Gastrocnemius medialis (tissue), 4 donors: Measurements from ENCODE around the gene FCGR3A.
"Not testable (repeated sequence)": the region's sequence is repeated elsewhere in the genome, so short reads cannot be mapped to it uniquely, and the experiment has no call there.

ENCODE experiments used
- POLR2A ChIP-seq, 2 donors: fragments of 450-650 bp; IDR thresholded peaks; one replicate each; pipeline ENCODE4 v1.6.1; 2017; ENCODE audit warnings: antibody characterized with exemption in 2 of 2, mild to moderate bottlenecking in 2 of 2, moderate library complexity in 2 of 2
- TF ChIP-seq, protein P1 (sequence below), 5 experiments: fragments of 450-650 bp in 3 of 5; fragments of 200-600 bp in 2 of 5; sonication (generic) in 2 of 5; IDR thresholded peaks in 4 of 5; conservative IDR thresholded peaks in 1 of 5; 1 replicate in 4 of 5; 2 replicates in 1 of 5; pipeline ENCODE4 v1.5.1; 2016 to 2019; ENCODE audit warnings: antibody characterized with exemption in 5 of 5, mild to moderate bottlenecking in 3 of 5, moderate library complexity in 3 of 5

DNA sequence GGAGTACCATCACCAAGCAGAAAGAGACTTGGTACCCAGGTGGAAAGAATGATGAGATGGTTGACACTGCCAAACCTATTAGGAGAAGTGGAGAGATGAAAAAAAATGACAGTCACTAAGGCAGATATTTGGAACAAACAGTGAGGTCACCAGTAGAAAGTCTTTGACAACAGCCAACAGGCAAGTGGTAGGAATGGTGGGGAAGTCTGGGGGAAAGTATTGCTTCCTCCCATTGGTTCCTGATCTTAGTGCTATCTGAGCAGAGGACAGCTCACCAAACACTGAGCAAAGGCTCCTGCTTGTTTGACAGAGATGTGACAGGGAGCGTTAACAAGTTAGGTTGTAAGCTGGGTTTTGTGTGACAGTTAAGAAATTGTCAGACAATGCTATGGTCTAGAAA, 6.5 kb downstream of the FCGR3A start:
- not testable (repeated sequence) for TF ChIP-seq POLR2A (IDR thresholded peaks at IDR 0.05)
- TF ChIP-seq, protein P1, sequence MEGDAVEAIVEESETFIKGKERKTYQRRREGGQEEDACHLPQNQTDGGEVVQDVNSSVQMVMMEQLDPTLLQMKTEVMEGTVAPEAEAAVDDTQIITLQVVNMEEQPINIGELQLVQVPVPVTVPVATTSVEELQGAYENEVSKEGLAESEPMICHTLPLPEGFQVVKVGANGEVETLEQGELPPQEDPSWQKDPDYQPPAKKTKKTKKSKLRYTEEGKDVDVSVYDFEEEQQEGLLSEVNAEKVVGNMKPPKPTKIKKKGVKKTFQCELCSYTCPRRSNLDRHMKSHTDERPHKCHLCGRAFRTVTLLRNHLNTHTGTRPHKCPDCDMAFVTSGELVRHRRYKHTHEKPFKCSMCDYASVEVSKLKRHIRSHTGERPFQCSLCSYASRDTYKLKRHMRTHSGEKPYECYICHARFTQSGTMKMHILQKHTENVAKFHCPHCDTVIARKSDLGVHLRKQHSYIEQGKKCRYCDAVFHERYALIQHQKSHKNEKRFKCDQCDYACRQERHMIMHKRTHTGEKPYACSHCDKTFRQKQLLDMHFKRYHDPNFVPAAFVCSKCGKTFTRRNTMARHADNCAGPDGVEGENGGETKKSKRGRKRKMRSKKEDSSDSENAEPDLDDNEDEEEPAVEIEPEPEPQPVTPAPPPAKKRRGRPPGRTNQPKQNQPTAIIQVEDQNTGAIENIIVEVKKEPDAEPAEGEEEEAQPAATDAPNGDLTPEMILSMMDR (IDR thresholded peaks at IDR 0.05 in 4 of 5, conservative IDR thresholded peaks at IDR 0.05 in 1 of 5) = not testable (repeated sequence)
